ENCODE data around the gene LRTM1. TPM values are rescaled to one million over a fixed set of nuclear protein-coding genes. Genes with fewer than 3 reads are reported as not detected.

The LRTM1 gene
- total and polyA plus RNA-seq, 8 donors, result not detected

- Histone ChIP-seq H3K27me3 (no peaks in the 10 kb centered on the region), H3K4me1 (peaks cover 0 to 8% of the 10 kb centered on the region in 2 donors), H3K27ac (no peak overlapping the region), H3K36me3 (no peaks in the 10 kb centered on the region), H3K4me3 (no peak overlapping the region), H3K9me3 (no peaks in the 10 kb centered on the region)
- TF ChIP-seq CTCF (IDR thresholded peaks at IDR 0.05), result no peak
- DNase-seq, result no peak
- ATAC-seq, result no peak
- intact Hi-C loops (cut with DNase I), result no loop called here
Measured at GRCh38 chr3:54892168-54892567, 35.7 kb downstream of the LRTM1 start.

- Histone ChIP-seq H3K36me3 (no peaks in the 10 kb centered on the region), H3K27me3 (no peaks in the 10 kb centered on the region), H3K4me1 (peaks cover 0 to 8% of the 10 kb centered on the region in 2 donors), H3K9me3 (no peaks in the 10 kb centered on the region), H3K4me3 (no peak overlapping the region), H3K27ac (peak overlapping the region; percentile 58 to 70)
- DNase-seq, result peak in 3 of 4 donors; percentile 58 to 80 (median 80)
- ATAC-seq, result peak; percentile 97
- peak; percentile 17 to 46 for TF ChIP-seq CTCF (IDR thresholded peaks at IDR 0.05)
- intact Hi-C loops (cut with DNase I), result no loop called here
Measured at GRCh38 chr3:54891540-54891897, 36.3 kb downstream of the LRTM1 start.

- H3K9me3 ChIP-seq, result no peaks in the 10 kb centered on the region
- no peak overlapping the region for H3K27ac ChIP-seq
- H3K36me3 ChIP-seq, result no peaks in the 10 kb centered on the region
- no peak for ATAC-seq
- intact Hi-C loops (cut with DNase I), result no loop called here
- H3K4me1 ChIP-seq, result peaks cover 0 to 8% of the 10 kb centered on the region in 2 donors
- no peak for TF ChIP-seq CTCF (IDR thresholded peaks at IDR 0.05)
- H3K27me3 ChIP-seq, result no peaks in the 10 kb centered on the region
- DNase-seq, result no peak
- no peak overlapping the region for H3K4me3 ChIP-seq
Measured at GRCh38 chr3:54889731-54890130, 38.1 kb downstream of the LRTM1 start.

GRCh38 chr3:54888873-54889272 lies 39.0 kb downstream of the LRTM1 start:
- DNase-seq (no peak), ATAC-seq (no peak)
- no peaks in the 10 kb centered on the region for H3K36me3 ChIP-seq
- H3K9me3 ChIP-seq, result no peaks in the 10 kb centered on the region
- intact Hi-C loops (cut with DNase I), result no loop called here
- H3K4me1 ChIP-seq, result peaks cover 0 to 8% of the 10 kb centered on the region in 2 donors
- no peak overlapping the region for H3K27ac ChIP-seq
- no peak for TF ChIP-seq CTCF (IDR thresholded peaks at IDR 0.05)
- no peak overlapping the region for H3K4me3 ChIP-seq
- no peaks in the 10 kb centered on the region for H3K27me3 ChIP-seq

GRCh38 chr3:54888162-54888561 lies 39.7 kb downstream of the LRTM1 start:
- no peak for TF ChIP-seq CTCF (IDR thresholded peaks at IDR 0.05)
- intact Hi-C loops (cut with DNase I), result no loop called here
- no peak overlapping the region for H3K27ac ChIP-seq
- H3K27me3 ChIP-seq, result no peaks in the 10 kb centered on the region
- no peak for DNase-seq
- H3K36me3 ChIP-seq, result no peaks in the 10 kb centered on the region
- ATAC-seq, result no peak
- H3K4me3 ChIP-seq, result no peak overlapping the region
- peaks cover 0 to 8% of the 10 kb centered on the region in 2 donors for H3K4me1 ChIP-seq
- H3K9me3 ChIP-seq, result no peaks in the 10 kb centered on the region

Data from left lung (tissue), 10 donors.